HG03469 (cell line): ENCODE data around the gene THRA.

Experiments used
- ATAC-seq: cut with Tn5 transposase; IDR thresholded peaks from one replicate; pipeline ENCODE4 v1.9.1; 2021; ENCODE audit warnings: mild to moderate bottlenecking, moderate library complexity, moderate number of reproducible peaks; ENCODE audit not compliant: unreplicated experiment

Gene THRA

GRCh38 chr17:40075201-40075941 lies 12.6 kb downstream of the THRA start:
- ATAC-seq: no peak

DNA sequence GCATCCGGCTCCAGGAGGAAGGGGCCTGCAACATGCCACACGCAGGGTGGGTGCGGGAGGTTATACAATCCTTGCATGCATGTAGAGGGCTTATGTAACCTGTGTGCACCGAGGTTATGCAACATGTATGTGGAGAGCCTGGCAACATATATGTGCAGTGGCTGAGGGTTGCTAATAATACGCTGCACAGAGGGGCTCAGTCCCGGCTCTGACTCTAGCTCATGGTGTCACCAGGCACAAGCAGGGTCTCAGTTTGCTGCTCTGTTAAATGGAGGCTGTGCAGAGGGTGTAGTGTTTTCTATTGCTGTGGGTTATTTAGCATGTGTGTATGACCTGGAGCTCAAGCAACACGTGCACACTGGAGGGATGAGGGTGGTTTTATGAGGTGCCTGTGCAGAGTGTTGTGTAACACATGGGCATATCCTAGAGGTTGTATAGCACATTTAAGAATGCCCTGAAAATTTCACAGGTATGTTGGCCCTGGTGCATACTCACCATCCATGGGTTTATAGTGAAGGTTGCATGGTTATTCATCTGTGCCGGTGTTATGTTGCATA lies 13.3 kb downstream of the THRA start:
- ATAC-seq: no peak

GRCh38 chr17:40076591-40076990 lies 13.8 kb downstream of the THRA start:
- ATAC-seq: no peak

GRCh38 chr17:40079545-40079944 lies 16.8 kb downstream of the THRA start:
- no peak for ATAC-seq

- ATAC-seq: no peak
These were observed 21.7 kb downstream of the THRA start for GRCh38 chr17:40084477-40084876.

GRCh38 chr17:40086150-40087044 lies 23.6 kb downstream of the THRA start:
- ATAC-seq: no peak

- ATAC-seq: no peak
These were observed 24.5 kb downstream of the THRA start for GRCh38 chr17:40087049-40087794.

DNA sequence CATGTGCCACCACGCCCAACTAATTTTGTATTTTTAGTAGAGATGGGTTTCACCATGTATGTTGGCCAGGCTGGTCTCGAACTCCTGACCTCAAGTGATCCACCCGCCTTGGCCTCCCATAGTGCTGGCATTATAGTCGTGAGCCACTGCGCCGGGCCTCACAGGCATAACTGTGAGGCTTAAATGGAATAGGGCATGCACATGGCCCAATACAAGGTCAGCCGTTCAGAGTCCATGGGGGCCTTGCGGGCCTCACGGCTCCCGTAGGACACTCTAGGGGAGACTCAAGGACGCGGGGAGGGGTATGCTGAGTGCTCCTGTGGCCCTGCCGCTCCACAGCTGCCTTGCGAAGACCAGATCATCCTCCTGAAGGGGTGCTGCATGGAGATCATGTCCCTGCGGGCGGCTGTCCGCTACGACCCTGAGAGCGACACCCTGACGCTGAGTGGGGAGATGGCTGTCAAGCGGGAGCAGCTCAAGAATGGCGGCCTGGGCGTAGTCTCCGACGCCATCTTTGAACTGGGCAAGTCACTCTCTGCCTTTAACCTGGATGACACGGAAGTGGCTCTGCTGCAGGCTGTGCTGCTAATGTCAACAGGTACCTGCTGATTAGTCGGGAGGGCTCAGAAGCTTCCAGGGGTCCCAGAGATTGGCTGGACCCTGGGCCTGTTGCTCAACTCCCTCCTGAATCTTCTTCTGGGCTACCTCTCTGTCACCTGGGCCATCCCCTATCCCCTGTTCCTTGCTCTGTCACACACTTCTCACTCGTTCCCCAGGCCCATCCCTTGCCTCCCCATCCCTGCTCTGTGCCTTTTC lies 25.3 kb downstream of the THRA start:
- no peak for ATAC-seq

GRCh38 chr17:40089077-40089895 lies 26.5 kb downstream of the THRA start:
- ATAC-seq: no peak

- no peak for ATAC-seq
These were observed 27.7 kb downstream of the THRA start for GRCh38 chr17:40090237-40091119.

DNA sequence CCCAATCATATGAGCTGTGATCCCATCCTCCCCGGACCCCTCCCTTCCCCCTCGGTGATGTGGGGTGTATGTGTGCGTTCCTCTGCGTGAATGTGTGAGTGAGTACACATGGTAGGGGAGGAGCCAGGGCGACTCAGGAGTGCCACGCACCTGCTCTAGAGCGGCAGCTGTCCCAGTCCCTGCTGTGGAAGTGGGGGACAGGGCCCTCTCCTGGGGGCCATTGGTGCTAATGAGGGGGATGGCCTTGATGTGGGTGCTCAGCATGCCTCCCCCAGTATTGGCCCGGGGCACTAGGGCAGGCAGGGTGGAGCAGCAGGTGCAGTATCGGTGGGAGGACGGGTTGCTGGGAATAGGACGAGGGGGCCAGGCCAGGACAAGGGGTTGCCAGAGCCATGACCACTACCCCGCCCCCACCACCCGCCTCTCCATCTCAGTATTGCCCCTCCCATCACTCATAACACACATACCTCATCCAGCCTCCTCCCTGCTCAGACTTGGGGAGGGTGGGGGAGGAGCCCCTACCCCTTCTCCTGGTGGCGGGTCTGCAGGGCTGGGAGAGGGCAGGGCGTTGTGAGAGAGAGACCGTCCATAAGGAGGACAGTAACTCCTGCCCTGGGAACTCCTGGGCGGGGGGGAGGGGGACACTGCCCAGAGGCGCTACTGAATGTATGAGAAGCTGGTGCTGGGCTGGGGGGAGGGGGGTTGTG lies 29.1 kb downstream of the THRA start:
- ATAC-seq: no peak

- no peak for ATAC-seq
These were observed 29.8 kb downstream of the THRA start for GRCh38 chr17:40092581-40092980.

GRCh38 chr17:40093005-40093579 lies 30.3 kb downstream of the THRA start:
- ATAC-seq: no peak

- no peak for ATAC-seq
These were observed 30.9 kb downstream of the THRA start for GRCh38 chr17:40093580-40094201.

- no peak for ATAC-seq
These were observed 32.1 kb downstream of the THRA start for GRCh38 chr17:40094874-40095273.

DNA sequence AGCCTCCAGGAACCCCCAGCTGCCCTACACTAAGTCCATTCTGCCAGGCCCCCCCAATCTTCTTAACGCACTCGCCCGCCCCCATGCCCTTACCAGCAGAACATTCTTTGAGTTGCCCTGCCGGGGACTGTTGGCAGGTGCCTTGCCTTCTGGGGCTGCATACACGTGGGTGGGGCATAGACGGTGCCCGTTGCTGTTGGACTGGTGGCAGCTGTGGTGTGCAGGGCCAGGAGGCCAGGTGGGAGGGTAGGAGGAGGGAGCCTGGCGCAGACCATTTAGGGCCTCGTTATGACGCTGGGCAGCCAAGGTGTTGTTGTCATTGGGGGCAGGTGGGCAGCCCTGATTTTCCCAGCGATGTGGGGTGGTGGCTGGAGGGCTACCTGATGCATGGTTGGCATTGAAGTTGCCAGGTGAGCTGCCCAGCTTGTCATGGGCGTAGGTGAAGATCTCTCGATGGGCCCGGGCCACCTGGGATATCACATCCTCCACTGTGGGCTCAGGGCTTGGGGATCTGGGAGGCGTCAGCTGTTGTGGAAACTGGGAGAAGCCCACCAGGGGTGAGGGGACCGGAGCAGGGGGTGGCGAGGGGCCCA lies 32.7 kb downstream of the THRA start:
- ATAC-seq: no peak
